GM19463 (cell line): ENCODE measurements around the gene AGRN.
A peak's percentile ranks its signal among the peaks of the same experiment; 100 is the strongest.
"Not testable (repeated sequence)": the region's sequence is repeated elsewhere in the genome, so short reads cannot be mapped to it uniquely, and the experiment has no call there.

Experiments used
- ATAC-seq: cut with Tn5 transposase; IDR thresholded peaks from one replicate; pipeline ENCODE4 v1.9.1; 2021; ENCODE audit warnings: mild to moderate bottlenecking, moderate library complexity; ENCODE audit not compliant: unreplicated experiment

AGRN gene

GRCh38 chr1:1050577-1051052 is 30.7 kb downstream of the AGRN start:
- no peak for ATAC-seq

DNA sequence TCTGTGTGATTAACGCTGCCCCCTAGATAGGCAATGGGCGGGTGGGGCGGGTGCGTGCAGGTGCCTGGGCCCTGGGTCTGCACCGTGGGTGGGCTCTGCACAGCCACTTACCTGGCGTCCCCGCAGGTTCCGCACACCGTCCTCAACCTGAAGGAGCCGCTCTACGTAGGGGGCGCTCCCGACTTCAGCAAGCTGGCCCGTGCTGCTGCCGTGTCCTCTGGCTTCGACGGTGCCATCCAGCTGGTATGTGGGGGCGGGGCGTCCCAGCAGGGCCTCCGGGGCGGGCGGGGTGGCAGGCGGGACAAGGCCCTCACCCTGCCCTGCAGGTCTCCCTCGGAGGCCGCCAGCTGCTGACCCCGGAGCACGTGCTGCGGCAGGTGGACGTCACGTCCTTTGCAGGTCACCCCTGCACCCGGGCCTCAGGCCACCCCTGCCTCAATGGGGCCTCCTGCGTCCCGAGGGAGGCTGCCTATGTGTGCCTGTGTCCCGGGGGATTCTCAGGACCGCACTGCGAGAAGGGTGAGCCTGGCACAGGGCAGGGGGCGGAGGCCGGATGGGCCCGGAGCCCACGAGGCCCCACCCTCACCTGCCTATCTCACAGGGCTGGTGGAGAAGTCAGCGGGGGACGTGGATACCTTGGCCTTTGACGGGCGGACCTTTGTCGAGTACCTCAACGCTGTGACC is 31.3 kb downstream of the AGRN start:
- no peak for ATAC-seq

DNA sequence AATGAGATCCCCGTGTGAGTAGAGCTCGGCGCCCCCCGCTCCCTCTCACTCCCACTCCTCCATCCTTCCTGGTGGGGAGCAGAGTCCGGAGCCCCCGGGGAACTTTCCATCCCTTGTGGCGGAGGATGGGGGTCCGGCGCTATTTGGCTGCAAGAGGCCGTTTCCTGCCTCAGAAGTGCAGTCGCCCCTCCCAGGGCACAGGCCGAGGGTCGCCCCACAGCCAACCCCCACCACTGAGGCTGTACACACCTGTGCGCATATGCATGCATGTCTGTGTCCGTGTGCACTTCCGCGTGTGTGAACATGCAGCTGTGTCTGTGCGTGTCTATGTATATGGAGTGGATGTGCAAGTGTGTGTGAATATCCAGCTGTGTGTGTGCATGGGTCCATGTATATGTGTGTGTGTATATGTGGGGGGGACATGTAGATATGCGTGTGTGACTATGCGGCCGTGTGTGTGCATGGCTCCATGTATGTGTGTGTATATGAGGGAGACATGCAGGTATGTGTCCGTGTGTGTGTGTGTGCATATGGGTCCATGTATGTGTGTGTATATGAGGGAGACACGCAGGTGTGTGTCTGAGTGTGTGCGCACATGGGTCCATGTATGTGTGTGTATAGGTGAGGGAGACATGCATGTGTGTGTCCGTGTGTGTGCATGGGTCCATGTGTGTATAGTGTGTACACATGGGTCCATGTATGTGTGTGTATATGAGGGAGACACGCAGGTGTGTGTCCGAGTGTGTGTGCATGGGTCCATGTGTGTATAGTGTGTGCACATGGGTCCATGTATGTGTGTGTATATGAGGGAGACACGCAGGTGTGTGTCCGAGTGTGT is 32.3 kb downstream of the AGRN start:
- ATAC-seq = no peak

DNA sequence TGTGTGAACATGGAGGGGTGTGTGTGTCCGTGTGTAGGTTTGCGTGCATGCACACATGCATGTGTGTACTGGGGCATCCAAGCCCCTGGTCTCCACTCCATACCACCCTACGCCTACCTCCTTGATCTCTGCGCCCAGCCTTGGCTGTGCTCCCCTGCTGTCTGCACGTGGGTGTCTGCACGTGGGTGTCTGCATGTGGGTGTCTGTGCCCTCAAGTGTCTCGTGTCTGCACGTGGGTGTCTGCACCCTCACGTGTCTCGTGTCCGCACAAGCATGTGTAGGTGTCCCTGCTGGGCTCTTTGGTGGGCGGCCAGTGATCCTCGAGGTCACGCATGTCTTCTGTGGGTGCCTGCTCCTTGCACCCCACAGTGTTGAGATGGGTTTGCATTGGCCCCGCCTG is 33.1 kb downstream of the AGRN start:
- ATAC-seq = no peak

DNA sequence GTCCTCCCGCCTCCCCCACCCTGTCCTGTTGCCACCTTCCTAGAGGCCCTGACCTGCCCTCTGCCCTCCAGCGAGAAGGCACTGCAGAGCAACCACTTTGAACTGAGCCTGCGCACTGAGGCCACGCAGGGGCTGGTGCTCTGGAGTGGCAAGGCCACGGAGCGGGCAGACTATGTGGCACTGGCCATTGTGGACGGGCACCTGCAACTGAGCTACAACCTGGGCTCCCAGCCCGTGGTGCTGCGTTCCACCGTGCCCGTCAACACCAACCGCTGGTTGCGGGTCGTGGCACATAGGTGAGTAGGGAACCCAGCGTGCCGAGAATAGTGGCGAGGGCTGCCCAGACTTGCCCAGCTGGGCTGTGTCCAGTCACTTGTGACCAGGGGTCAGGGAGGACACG is 33.8 kb downstream of the AGRN start:
- no peak for ATAC-seq

DNA sequence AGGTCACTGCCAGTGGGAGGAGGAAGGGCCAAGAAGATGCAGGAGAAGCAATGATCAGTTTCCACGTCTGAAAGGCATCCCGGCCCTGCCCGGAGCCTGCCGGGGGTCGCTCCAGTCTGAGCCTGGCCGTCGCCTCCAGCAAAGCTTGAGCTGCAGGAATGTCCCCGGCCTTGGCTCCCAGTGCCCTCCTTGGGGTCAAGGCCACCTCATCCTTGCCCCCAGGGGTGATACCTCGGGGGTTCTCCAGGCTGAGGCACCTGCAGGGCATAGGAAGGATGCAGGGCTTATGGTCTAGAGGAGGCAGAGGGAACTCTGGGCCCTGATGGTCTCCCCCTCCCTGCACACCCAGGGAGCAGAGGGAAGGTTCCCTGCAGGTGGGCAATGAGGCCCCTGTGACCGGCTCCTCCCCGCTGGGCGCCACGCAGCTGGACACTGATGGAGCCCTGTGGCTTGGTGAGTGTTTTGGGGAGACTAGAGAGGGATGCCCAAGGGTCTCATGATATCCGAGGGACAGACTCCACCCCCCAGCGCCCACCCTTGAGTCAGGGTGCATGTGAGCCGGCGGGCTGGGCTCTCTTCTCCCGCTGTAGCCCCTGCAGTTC is 34.3 kb downstream of the AGRN start:
- ATAC-seq = no peak

- ATAC-seq = no peak
Observed at GRCh38 chr1:1054971-1055370, 35.1 kb downstream of the AGRN start.

- no peak for ATAC-seq
Observed at GRCh38 chr1:1055841-1056736, 36.2 kb downstream of the AGRN start.

- not testable (repeated sequence) for ATAC-seq
Observed at GRCh38 chr1:1057769-1058087, 37.8 kb downstream of the AGRN start.

DNA sequence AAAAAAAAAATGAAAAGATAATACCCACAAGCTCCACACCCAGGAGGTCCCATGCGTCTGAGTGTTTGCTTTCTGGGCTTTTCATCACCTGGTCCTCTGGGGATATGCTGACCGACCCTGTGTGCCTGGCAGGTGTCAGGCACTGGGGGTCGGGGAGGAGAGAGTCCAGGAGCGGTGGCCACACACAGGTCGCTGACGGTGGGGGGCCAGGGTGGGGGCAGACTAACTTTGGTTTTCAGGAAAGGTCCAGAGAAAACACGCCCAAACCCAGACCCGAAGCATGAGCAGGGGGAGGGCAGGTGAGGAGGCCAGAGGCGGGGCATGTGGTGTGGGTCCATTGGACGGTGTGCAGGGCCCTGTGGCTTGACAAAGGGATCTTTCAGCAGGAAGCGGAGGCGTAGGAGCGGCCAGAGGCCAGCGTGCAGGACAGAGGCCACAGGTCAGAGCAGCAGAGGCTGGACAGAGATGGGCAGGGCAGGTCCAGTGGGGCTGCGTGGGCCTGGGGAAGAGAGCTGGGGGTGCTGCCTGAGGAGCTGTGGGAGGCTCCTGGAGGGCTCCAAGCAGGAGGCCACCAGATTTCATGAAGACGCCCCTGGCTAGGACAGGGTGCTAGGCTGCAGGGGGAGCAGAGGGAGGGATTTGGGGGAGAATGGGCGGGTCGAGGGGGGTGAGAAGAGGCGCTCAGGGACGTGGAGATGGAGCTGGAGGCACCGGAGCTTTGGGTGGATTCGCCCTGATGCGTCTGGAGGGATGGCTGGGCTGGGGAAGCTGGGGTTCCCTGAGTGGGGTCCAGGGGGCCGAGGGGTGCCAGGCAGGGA is 38.4 kb downstream of the AGRN start:
- ATAC-seq = no peak

DNA sequence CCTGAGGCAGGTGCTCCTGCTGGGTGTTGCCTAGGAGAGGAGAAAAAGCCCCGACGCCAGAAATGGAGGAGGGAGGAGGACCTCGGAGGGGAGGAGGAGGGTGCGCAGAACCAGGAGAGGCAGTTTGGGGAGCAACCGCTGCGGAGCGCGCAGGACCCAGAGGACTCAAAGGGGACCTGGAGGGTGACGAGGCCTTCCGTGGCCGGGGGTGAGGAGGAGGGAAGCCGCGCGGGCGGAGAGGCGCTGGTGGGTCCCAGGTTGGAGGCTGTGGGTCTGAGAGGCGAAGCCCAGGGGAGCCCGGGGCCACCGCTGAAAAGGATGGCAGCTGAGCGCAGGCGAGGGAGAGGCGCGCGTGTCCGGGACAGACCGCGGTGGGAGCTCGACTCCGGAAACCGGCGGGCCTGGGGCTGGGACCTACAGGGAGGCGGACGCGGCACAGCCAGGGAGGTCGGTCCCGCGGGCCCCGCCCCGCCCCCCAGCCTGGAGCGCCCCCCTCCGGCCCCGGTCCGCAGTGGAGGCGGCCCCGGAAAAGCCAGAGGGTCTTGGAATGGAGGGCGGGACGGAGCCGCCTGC is 39.1 kb downstream of the AGRN start:
- ATAC-seq = peak; percentile 29

- ATAC-seq = peak; percentile 53
Observed at GRCh38 chr1:1059494-1060280, 39.8 kb downstream of the AGRN start.

DNA sequence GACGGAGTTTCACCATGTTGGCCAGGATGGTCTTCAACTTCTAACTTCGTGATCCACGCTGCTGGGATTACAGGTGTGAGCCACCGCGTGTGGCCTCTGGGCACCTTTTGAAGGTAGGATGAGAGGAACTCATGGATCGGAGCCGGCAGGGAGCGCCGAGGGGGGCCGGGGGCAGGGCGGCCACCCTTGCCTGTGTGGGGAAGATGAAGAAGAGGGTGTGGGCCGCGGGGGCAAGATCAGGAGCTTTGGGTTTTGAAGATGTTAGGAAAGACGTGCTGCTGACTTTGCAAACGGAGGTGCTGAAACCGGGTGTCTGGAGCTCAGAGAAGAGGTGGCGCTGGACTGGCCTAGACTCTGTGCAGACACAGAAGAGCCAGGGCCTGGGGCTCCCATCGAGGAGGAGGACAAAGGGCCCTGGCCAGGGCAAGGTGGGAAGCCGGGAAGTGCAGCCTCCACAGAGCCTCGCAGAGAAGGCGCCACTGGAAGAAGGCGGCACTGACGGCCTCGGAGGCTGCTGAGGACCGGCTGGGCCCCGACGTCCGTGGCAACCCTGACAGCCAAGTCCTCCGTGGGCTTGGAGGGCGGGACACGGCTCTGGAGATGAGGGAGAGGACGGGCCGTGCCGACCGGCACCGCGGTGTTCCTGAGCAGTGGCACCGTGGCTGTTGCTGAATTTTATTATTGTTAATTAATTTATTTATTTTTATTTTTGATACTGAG is 40.5 kb downstream of the AGRN start:
- ATAC-seq = no peak

GRCh38 chr1:1061682-1062345 is 41.9 kb downstream of the AGRN start:
- no peak for ATAC-seq

DNA sequence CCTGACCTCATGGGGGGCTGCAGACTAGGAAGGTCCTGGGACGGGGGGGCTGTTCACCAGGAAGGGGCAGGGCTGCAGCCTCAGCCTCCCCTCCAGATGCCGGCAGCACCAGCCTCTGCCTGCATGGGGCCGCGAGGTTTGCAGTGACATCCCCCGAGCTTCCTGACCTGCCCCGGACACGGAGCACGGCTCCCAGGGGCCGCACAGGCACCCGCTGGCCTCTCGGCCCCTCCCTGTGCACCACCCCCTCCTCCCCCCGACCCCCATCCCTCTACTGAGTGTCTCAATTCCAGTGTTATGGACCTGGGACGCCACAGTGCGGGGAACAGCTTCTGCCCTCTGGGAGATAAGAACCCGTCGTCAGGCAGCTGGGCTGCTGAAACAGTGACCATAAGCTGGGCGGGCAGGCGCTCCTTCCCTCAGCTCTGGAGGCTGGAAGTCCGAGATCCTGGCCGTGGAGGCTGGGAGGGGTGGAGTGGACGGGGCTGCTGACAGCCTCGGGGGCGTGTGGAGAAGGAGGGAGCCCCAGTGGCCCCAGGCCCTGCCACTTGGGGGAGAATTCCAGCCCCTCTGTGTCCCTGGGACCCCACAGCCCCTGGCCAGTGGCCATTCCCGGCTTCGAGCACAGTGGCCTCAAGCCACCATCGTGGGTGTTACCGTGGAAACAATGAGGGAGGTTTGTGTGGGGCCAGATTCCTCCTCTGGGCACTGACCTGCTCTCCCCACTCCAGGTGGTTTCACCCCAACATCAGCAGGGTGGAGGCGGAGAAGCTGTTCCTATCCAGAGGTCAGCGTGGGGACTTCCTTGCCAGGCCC is 42.6 kb downstream of the AGRN start:
- ATAC-seq = no peak

DNA sequence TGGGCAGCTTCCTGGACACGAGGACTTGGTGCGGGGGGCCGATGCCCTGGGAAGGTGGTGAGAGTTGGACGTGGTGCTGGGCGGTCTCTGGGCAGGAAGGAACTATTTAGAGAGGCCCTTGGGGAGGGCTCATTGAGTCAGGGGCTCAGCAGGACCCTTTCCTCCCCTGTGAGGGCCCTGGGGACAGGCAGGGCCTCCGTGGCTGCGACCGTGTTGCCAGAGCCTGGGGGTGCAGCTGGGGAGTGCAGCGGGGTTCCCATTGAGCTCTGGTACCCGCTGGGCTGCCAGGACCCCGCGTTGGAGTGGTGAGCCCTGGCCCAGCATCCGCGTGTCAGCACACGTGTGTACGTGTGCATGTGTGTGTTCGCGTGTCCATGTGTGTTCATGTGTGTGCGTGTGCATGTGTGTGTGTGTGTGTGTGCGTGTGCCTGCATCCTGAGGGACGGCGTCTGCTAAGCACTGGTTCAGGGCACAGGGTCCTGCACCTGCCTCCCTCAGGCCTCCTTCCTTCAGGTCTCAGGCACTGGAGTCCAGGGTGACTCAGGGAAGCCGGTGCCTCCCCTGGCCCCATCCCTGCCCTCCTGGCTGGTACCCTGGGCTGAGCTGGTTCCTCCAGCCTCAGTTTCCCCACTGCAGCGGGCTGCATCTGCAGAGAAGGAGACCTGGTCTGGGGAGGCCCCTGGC is 43.5 kb downstream of the AGRN start:
- no peak for ATAC-seq
